ENCODE results near the gene PHF20.

PHF20 gene

DNA sequence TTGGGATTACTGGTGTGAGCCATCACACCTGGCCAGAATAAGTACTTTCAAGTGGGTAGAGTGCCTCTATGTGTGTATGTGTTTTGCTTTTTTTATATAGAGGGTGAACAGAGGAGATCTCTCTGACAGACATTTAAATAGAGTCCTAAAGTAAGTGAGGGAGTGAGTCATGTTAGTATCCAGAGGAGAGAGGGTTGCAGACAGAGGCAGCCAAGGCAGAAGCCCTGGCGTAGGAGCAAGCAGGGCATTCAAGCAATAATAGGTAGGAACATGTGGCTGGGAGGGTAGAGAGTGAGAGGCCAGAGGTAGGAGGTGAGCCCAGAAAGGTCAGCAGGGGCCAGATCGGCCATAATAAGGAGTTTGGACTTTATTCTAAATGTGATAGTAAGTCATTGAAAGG lies 48.9 kb downstream of the PHF20 start:
- no peak overlapping the region for H3K4me3 ChIP-seq (replicated peaks; ENCODE audit: low read depth, low read length)
- TF ChIP-seq, protein P1, sequence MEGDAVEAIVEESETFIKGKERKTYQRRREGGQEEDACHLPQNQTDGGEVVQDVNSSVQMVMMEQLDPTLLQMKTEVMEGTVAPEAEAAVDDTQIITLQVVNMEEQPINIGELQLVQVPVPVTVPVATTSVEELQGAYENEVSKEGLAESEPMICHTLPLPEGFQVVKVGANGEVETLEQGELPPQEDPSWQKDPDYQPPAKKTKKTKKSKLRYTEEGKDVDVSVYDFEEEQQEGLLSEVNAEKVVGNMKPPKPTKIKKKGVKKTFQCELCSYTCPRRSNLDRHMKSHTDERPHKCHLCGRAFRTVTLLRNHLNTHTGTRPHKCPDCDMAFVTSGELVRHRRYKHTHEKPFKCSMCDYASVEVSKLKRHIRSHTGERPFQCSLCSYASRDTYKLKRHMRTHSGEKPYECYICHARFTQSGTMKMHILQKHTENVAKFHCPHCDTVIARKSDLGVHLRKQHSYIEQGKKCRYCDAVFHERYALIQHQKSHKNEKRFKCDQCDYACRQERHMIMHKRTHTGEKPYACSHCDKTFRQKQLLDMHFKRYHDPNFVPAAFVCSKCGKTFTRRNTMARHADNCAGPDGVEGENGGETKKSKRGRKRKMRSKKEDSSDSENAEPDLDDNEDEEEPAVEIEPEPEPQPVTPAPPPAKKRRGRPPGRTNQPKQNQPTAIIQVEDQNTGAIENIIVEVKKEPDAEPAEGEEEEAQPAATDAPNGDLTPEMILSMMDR (IDR thresholded peaks at IDR 0.05; ENCODE audit: low read length, missing control alignments): no peak
- peak; percentile 35 for DNase-seq (ENCODE audit: low read depth)

DNA sequence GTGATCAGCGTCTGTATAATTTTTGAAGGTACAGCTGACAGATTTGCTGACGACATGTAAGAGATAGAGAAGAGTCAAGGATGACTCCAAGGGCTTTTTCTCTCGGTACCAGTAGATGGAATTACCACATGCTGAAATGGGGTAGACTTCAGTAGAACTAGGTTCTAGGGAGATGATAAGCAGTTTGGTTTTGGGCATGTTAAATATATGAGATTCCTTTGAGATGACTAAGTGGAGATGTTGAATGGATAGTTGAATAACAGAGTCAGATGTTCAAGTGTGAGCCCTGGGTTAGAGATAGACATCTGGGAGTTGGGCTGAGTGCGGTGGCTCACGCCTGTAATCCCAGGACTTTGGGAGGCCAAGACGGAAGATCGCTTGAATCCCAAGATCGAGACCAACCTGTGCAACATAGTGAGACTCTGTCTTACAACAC lies 50.0 kb downstream of the PHF20 start:
- DNase-seq (ENCODE audit: low read depth): peak; percentile 70
- H3K4me3 ChIP-seq (replicated peaks; ENCODE audit: low read depth, low read length): no peak overlapping the region
- TF ChIP-seq, protein P1 (IDR thresholded peaks at IDR 0.05; ENCODE audit: low read length, missing control alignments): no peak

- TF ChIP-seq, protein P1 (IDR thresholded peaks at IDR 0.05; ENCODE audit: low read length, missing control alignments): no peak
- H3K4me3 ChIP-seq (replicated peaks; ENCODE audit: low read depth, low read length): no peak overlapping the region
- peak; percentile 64 for DNase-seq (ENCODE audit: low read depth)
These were observed 51.3 kb downstream of the PHF20 start for GRCh38 chr20:35823147-35823546.

- H3K4me3 ChIP-seq (replicated peaks; ENCODE audit: low read depth, low read length): no peak overlapping the region
- TF ChIP-seq, protein P1 (IDR thresholded peaks at IDR 0.05; ENCODE audit: low read length, missing control alignments): no peak
- DNase-seq (ENCODE audit: low read depth): no peak
These were observed 52.1 kb downstream of the PHF20 start for GRCh38 chr20:35823937-35824336.

DNA sequence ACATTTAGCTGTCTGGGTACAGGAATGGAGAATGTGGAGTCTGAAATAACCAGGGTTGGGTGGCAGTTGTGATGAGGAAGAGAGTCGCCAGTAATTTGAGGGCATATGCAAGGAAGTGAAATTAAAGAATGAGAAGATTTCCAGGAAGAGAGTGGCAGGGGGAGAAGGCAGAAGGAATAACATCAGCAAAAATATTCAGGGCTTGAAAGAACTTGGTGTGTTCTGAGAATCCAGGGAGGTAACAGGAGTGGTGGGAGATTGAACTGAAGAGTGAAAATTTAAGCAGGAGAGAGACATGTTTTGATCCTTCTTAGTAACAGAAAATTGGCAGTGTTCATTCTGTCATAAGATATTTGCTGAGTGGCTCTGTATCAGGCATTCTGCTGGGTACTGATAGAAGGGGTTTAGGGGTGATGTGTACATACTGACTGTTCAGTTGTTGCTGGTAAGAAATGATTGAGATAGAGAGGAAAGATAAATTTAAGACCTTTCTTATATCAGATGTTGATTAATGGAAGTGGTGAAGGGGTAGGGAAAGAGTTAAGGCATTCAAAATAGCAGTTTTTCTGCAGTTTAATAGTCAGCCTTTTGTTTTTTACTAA lies 54.7 kb downstream of the PHF20 start:
- H3K4me3 ChIP-seq (replicated peaks; ENCODE audit: low read depth, low read length): no peak overlapping the region
- no peak for DNase-seq (ENCODE audit: low read depth)
- TF ChIP-seq, protein P1 (IDR thresholded peaks at IDR 0.05; ENCODE audit: low read length, missing control alignments): no peak

GRCh38 chr20:35828434-35828833 lies 56.6 kb downstream of the PHF20 start:
- H3K4me3 ChIP-seq (replicated peaks; ENCODE audit: low read depth, low read length): no peak overlapping the region

More at GRCh38 chr20:35828434-35828833, 56.6 kb downstream of the PHF20 start:
- no peak for DNase-seq (ENCODE audit: low read depth)
- TF ChIP-seq, protein P1 (IDR thresholded peaks at IDR 0.05; ENCODE audit: low read length, missing control alignments): no peak
